NK-92 (cell line): ENCODE results near the gene SF3A2.
"Not testable (repeated sequence)": the region's sequence is repeated elsewhere in the genome, so short reads cannot be mapped to it uniquely, and the experiment has no call there.

Source experiments
- DNase-seq: peaks from one replicate; lab custom pipeline; 2025; ENCODE audit not compliant: unreplicated experiment; lab: John Stamatoyannopoulos, UW

The SF3A2 gene, protein sequence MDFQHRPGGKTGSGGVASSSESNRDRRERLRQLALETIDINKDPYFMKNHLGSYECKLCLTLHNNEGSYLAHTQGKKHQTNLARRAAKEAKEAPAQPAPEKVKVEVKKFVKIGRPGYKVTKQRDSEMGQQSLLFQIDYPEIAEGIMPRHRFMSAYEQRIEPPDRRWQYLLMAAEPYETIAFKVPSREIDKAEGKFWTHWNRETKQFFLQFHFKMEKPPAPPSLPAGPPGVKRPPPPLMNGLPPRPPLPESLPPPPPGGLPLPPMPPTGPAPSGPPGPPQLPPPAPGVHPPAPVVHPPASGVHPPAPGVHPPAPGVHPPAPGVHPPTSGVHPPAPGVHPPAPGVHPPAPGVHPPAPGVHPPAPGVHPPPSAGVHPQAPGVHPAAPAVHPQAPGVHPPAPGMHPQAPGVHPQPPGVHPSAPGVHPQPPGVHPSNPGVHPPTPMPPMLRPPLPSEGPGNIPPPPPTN

DNA sequence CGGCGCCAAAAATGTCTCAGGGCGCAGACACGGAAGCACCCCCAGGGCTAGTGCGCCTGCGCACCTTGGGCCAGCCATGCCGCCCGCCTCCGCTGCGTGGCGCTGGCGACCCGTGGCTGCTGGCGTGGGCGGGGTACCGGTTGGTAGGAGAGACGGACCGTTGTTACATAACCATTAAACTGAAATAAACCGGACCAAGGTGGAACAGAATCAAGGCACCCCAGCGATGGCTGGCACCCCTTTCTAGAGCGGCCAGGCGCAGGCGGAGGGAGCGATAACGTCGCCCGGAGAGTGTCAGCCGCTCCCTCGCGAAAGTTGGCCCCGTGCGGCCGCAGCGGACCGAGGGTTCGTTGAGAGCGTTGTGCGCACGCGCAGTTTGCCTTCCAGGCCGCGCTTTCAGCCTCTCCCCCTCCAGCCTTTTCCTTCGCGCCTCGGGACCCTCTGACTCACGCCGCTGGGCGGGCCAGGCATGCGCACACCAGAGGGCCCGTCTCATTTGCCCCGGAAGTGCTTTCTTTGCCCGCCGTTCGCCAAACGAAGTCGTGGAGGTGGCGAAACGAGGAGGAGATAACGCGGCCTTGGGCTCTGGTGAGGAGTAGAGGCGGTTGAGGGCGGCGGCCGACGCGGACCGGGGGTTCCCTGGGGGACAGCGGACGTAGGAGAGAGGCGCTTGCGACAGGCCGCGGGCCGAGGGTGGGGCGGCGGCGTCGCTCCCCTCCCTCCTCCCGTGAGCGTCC, at the start of gene SF3A2, which contains the start of gene PLEKHJ1:
TSS of gene SF3A2 (plus strand) at position 511 of the 737 bp plus-strand sequence. CDS start 6,595 bp downstream, outside the sequence.
TSS of gene PLEKHJ1 (minus strand) at position 16 of the 737 bp plus-strand sequence. CDS start 81 bp downstream, outside the sequence.
- peak; percentile 86 for DNase-seq

DNA sequence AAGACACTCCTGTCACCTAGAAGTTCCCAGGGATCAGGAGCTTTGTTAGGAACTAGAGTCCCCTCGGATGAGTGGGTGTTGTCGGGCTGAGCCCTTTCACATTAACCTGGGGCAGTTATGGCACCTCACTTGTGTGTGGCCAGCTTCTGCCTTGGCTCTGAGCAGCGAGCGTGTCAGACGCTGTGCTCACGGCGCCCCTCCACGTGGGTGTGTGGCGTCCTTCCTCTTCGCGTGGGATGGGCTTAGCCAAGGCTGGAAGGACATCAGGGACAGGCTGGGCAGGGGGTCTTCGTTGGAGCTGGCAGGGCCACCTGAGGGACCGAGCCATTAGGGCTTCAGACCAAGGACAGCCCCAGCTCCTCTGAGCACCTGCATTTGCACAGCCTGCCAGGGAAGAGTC, 49.5 kb upstream of the SF3A2 start:
- no peak for DNase-seq

DNA sequence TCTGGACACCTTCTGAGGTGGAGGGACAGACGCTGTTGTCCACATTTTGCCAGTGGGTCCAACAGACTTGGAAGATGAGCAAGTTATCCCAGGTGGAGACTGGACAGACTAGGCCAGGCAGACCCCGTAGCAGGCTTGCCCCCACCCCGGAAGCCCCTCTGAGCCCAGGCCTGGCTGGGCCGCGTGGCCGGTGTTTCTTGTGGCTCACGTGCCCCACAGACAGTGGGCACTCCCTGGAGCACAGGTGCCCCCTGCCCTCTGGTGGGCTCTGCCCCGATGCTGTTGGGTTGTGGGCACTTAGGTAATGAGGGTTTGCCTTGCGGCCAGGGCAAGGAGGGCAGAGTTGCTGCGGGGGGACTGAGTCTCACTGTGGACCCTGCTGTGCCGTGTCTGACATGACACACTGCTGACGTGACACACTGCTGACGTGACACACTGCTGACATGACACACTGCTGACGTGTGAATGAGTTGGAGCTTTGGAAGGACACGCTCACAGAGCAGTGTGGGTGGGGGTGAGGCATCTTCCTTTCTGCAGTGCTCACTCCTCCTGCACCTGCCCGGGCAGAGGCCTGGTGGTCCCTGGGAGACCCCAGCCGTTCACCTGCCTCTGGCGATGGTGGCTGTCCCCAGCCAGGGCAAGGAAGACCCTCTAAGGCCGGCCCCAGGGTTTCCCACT, 47.8 kb upstream of the SF3A2 start:
- DNase-seq, result no peak

DNA sequence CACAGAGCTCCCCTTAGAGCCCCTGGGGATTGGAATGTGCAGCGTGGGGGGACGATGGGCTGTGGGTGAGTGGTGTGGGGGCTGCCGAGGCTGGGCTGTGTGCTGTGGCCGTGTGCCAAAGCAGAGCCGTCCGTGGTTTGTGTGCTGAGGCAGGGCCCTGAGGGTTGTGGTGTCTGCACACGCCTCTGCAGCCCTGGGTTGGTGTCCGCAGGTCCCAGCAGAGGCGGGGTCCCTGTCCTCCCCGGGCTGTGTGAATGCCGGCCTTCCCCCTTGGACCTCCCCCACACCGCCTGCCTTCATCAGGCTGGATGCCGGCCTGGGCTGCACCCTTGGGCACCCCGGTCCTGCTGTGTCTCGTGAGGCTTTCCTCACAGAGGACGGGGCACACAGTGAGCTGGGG, 46.7 kb upstream of the SF3A2 start:
- no peak for DNase-seq

DNA sequence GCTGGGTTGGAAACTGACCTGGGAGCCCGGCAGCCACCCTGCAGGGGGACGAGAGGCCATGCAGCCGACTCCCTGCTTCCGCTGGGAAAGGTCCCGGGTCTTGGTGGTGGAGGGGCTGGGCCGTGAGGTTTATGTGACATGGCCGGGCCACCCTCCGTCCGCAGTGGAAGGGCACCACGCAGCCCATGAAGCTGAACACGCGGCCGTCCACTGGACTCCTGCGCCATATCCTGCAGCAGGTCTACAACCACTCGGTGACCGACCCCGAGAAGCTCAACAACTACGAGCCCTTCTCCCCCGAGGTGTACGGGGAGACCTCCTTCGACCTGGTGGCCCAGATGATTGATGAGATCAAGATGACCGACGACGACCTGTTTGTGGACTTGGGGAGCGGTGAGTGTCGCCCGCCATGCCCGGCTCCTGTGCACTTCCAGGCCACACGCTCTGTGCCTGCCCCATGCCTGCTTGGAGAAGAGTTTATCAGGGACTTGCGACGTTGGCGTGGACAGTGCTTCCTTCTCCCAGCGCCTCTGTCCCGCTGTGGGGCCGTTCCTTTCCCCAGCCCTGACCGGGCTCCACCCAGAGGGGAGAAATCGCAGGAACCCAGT, 45.7 kb upstream of the SF3A2 start:
- DNase-seq, result no peak

DNA sequence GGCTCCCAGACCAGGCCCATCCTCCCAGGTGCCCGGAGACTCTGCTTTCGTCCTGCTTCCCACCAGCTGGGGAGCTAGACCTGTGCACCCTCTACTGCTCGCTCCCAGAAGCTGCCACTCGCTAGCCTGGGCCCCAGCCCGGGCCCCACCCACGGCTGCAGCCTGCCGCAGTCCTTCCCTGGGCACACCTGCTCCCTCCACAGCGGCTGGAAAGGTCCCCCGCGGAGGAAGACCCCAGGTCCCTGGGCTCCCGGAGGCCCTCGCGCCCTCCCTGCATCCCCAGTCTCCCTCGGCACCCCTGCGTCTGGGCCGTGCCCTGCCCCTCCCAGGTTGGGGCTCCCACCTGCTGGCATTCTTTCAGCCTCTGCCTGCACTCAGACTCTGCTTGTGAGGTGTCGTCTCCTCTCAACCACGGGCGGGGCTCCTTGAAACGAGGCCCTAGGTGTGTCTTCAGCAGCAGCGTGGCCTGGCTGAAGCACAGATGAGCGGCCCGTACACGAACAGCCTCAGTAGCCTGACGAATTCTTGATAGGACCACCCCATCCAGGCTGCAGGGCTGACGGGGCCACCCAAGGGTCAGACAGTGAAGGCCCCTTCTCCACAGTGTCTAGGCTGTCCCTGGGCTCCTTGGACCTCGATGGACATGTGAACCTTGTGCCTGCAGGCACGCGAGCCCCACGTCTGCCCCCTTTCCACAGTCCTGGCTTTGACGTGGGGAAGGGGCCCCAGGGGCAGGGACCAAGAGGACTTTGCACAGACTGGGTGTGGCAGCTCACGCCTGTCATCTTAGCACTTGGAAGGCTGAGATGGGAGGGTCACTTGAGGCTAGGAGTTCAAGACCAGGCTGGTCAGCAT, 44.9 kb upstream of the SF3A2 start:
- DNase-seq, result no peak

DNA sequence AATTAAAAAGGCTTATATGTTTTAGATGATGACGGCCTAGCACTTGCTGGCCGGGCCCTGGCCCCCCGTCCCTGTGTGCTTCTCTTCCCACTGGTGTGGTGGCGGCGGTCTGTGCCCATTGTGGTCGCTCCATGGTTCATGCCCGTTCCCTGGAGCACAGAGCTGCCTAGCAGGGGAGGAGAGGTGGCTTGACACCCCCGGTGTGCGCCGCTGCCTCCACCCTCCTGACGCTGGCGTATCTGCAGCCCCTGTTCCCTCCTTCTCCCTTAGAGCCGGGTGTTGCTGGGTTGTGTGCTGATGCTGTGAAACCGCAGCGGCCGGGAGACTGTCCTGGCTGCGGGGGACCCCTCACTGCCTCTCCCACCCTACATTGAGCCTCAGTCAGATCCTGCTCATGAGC, 43.8 kb upstream of the SF3A2 start:
- no peak for DNase-seq

DNA sequence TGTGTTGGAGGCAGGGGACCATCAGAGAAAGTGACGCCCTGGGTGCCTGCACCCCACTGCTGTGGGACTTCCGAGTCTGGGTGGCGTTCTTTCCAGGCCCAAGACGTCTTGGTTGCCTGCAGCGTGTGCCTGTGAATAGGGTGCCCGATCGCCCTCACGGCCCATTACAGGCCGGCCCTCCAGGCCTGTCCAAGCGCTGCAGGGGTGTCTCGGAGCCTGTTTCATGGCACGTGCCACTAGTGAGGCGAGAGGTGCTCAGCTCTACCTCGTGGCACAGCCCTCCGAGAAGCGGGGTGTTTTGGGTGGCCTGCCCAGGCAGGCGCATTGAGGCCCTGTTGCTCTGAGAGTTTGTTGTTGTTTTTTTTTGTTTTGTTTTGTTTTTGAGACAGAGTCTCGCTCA, 42.8 kb upstream of the SF3A2 start:
- DNase-seq, result no peak

DNA sequence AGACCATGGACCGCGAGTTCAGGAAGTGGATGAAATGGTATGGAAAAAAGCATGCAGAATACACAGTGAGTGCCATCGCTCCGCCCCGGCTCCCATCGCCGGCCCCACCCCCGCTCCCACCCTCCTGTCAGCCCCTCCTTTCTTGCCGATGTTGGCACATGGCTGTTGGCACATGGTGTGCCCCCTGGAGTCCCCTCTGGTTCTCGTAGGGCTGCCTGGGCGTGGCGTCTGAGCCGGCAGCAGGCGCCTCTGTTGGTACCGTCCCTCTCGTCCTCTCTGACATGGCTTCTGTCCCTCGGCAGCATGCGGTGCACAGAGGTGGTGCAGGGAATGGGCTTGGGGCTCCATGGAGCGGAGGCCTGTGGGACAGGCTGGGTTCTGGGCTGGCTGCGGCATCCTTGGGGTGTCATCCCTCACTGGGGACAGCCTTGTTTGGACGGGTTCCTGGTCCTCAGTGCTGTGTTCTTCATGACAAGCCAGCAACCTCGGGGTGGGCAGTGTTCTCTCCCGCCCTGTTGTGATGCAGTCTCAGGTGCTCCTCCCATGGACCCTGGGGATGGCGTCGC, 42.0 kb upstream of the SF3A2 start:
- no peak for DNase-seq

DNA sequence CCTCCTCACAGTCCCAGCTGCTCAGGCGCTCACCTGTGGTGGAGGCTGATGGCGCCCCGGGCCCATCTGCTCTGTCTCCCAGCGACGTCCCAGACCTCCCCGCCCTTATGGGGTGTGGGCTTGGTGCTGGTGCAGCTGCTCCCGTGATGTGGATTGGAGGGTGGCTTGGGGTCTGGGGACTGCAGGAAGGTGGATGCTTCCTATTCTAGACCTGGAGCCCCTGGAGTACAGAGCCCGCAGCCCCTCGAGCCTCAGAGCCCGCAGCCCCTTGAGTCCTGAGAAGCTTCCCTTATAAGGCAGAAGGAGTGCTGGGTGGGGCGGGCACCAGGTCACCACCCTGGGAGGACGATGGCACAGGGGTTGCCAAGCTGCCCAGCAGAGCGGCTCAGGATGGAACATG, 41.3 kb upstream of the SF3A2 start:
- no peak for DNase-seq

DNA sequence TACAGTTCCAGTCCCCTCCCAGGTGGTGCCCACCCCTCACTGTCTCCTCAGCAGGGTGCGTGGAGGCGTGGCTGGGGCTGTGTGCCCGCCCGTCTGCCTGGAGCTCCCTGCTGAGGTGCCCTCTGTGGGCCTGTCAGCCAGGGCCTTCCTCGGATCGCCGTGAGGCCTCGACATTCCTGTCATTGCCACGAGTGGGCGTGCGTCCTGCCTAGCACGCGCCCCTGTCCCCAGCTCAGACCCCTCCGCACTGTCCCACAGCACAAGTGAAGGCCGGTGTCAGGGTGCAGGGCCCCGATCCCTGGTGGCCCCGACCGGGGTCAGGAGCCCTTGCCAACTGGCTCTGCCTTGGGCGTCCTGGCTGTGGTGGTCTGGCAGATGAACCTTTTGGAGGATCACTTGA, 40.7 kb upstream of the SF3A2 start:
- no peak for DNase-seq

DNA sequence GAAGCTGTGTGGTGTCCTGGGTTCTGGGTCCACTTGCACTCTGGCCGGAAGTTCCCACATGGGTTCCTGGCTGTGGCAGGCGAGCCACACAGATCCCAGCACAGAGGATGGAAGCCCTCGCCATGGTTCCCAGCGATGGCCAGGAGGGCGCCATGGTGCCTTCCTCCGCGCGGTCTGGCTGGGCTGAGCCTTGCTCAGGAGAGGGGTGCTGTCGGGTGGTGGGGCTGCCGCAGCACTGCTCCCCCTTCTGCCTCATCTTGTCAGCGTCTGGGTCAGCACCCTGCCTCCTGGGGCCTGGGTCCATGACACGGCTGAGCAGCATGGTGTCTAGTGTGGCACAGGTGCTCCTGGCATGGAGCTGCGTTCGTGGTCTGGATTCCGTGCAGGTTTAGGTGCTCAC, 39.4 kb upstream of the SF3A2 start:
- no peak for DNase-seq

DNA sequence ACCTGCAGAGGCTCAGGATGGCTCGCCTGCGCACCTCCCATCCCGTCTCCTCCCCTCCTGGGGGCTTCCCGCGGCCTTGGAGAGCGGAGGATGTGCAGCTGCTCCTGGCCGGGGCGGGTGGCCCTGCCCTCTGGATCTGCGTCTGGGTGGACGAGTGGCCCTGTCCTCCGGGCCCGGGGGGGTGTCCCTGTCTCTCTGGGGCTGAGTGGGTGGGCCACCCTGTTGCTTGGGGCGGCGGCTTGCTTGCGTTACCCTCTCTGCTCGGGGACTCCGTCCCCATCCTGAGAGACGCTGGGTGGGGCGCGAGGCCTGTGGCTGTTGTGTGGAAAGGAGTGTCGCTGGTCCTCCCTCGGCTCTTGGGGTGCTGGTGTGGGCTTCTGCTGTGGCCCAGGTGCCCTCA, 38.3 kb upstream of the SF3A2 start:
- DNase-seq, result no peak

DNA sequence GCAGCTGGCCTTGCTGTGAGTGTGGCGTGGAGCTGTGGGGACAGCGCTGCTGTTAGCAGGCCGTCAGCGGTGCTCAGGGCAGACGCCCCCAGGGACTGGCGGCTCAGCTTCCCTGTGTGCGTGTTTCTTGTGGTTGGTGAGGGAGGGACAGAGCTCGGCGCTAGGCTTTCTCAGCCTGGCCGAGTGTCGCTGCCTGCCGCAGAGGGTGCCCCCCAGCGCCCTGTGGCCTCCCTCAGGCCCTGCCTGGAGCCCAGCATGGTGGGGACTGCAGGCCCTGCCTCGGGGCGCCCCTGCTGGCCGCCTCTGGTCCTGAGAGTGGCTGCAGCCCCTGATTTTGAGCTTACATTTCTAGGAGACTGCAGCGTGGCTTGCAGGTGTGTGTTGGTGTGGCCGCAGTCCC, 37.4 kb upstream of the SF3A2 start:
- no peak for DNase-seq

DNA sequence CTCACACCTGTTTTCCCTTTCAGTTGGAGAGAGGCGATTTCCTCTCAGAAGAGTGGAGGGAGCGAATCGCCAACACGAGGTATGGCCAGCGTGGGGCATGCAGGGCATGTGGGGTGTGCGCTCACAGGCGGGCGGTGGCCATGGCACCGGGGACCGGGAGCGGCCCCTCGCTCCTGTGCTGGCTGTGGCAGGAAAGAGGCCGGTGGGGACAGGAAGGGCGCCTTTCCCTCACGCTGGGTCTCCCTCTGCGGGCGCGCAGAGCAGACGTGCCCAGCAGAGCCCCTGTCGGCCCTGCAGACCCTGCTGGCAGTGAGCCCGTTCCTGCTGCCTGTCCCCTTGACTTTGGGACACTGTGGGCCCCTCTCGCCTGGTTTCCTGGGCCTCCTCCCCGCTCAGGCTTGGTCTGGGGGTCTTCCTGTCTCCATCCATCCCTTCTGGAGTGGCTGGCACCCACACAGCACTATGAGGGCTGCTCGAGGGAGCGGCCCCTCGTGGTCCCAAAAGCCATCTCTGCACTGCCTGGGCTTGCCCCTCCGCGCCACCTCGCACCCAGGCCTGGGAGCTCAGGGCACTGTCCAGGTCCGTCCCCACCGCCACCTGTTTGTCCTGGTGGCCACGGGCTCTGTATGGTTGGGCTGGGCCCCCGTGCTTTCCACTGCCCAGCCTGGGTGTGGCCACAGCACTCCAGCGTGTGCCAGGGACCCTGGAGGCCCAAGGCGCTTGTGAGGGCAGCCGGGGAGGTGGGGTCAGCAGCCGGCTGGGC, 36.6 kb upstream of the SF3A2 start:
- no peak for DNase-seq

DNA sequence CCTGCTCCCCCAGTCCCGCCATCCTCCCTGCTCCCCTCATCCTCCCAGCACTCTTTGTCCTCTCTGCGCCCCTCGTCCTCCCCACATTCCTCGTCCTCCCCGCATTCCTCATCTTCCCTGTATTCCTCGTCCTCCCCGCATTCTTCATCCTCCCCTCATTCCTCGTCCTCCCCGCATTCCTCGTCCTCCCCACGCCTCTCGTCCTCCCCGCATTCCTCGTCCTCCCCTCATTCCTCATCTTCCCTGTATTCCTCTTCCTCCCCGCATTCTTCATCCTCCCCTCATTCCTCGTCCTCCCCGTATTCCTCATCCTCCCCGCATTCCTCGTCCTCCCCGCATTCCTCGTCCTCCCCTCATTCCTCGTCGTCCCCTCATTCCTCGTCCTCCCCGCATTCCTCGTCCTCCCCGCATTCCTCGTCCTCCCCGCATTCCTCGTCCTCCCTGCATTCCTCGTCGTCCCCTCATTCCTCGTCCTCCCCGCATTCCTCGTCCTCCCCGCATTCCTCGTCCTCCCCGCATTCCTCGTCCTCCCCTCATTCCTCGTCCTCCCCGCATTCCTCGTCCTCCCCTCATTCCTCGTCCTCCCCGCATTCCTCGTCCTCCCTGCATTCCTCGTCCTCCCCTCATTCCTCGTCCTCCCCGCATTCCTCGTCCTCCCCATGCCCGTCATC, 35.9 kb upstream of the SF3A2 start:
- DNase-seq, result not testable (repeated sequence)

DNA sequence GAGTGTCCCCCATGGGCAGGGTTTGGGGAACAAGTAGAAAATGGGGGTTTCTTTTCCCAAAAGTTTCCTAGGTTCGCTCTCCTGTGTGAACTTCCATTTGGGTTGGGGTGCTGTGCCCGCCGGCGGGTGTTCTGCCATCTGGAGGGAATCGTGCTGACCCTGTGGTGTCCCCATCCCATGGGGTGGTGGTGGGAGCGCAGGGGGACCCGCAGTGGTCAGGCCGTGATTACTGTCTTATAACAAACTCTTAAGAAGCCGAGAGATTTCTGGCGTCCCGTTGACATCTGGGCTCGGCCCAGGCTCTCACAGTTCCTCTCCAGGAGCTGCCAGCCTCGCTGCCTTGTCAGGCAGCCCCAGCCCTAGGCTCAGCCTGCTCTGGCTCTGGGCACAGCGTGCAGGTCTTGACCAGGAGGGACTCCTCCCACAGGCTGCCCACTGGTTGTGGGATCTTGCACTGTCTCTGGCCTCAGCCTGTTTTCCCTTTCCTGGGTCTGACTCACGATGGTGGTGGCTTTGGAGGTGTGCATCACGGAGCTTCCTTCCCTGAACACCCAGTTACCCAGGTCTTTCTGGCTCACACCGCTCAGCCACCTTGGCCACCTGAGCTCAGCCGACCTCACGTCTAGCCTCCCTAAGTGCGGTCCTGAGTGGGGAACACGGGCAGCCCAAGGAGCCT, 35.0 kb upstream of the SF3A2 start:
- DNase-seq, result no peak

DNA sequence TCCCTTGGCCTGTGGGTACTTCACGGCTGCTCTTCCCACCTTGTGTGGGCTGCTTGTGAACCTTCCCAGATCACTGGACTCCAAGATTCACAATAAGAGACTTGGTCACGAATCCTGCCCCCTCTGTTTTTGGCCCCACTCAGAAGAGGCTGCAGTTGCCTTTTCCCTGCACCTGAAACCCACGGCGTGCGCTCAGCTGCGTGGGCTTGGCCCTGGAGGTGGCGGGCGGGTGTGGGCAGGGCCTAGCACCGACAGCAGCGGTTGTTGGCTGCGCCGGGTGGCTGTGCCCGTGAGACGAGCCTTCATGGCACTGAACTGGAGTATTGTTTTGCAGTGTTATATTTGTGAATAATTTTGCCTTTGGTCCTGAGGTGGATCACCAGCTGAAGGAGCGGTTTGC, 34.3 kb upstream of the SF3A2 start:
- no peak for DNase-seq
